ENCODE results near the gene GUCY2F.

The GUCY2F gene

DNA sequence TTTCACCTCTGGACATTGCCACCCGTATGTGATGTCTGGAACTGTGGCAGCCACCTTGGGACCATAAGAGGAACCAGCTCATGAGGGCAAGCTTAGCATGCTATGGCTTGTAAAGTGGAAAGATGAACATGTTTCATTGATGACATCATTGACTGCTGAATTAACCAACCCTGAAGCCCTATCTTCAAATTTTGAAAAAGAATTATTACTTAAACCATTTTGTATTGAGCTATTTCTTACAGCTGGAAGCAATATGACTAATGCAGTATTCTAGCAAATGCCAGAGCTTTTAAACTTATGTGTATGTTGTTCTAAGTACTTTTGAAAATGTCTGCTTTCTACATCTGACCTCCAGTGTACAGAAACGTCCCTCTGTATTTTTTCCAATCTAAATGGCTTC, 18.1 kb downstream of the GUCY2F start:
- Mint-ChIP-seq H3K27me3 (peaks cover 11 to 25% of the 10 kb centered on the region in 2 donors), H3K4me3 (no peak overlapping the region), H3K36me3 (ENCODE audit: insufficient read depth) (no peaks in the 10 kb centered on the region), H3K27ac (no peak overlapping the region), H3K9me3 (no peaks in the 10 kb centered on the region), H3K4me1 (ENCODE audit: low read depth in 2 of 2) (no peaks in the 10 kb centered on the region)
- no peak for ATAC-seq (replicated peaks)
- DNase-seq = no peak

DNA sequence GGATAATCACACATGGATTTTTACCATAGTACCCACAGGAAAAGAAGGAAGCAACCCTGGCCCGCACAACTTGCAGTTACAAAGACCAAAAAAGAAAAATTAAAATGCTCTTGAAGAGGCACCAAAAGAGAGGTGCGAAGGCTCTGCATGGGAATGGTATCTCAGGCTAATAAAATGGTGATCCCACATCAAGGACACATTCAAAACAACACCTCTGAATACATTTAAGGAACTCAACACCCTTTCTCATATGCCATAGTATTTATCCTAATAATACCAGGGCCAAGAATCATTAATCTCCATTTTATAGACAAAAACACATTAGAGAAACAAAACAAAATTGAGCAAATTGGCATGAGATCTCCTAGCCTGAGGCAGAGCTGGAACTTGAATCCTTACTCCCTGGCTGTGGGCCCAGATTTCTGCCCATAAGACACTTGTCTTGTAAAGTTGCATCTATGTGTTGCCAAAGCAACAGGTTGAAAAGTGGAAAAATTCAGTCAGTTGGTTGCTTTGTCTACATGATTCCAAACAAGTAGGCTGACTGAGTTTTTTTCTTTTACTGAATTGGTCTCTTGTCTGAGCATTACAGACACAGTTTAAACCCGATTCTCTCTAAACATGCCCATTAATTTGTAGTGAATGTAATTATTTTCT, 33.5 kb downstream of the GUCY2F start:
- H3K4me3 Mint-ChIP-seq = no peak overlapping the region
- ATAC-seq (replicated peaks) (no peak), DNase-seq (no peak)
- no peaks in the 10 kb centered on the region for H3K4me1 Mint-ChIP-seq (ENCODE audit: low read depth in 2 of 2)
- no peak overlapping the region for H3K27ac Mint-ChIP-seq
- H3K27me3 Mint-ChIP-seq = no peaks in the 10 kb centered on the region
- no peaks in the 10 kb centered on the region for H3K36me3 Mint-ChIP-seq (ENCODE audit: insufficient read depth)
- no peaks in the 10 kb centered on the region for H3K9me3 Mint-ChIP-seq

DNA sequence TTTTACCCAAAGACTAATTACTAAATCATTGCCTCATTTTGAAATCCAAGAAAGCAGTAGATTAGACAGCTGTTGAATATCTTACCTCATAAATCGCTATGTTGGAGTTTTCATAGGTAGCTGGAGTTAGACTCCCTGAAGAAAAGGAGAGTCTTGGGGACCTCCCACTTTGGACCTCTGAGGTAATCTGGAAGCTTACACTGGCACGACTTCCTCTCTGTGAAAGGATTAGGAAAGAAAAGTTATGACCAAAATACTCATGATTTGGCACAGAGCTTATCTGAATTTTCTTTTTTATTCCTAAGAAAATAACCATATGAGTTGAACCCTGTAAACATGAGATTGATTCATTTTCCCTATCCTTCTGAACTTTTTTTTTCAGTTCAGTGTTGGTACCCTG, 40.6 kb downstream of the GUCY2F start:
- Mint-ChIP-seq H3K4me1 (ENCODE audit: low read depth in 2 of 2) (no peaks in the 10 kb centered on the region), H3K27ac (no peak overlapping the region)
- no peak for ATAC-seq (replicated peaks)

DNA sequence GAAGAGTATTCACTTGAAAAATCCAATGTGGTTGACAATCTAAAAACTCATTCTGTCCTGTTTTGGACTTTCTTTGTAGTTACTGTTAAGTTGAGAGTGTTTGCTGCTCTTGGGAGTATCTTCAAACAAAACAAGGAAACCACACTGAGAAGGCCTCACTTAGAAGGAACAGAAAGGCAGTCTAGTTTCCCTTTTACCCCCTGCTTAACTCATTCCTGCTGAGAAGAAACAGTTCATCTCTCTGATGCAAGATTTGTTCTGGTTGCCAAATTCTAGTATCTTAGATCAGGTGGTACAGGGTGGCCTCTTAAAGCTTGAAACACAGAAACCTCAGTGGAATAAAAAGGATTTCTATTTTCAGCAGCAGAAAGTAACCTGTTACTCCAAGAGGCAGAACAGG, 41.4 kb downstream of the GUCY2F start:
- no peaks in the 10 kb centered on the region for H3K9me3 Mint-ChIP-seq
- ATAC-seq (replicated peaks) = no peak
- peaks cover 0 to 9% of the 10 kb centered on the region in 2 donors for H3K27me3 Mint-ChIP-seq
- no peaks in the 10 kb centered on the region for H3K4me1 Mint-ChIP-seq (ENCODE audit: low read depth in 2 of 2)
- no peak overlapping the region for H3K27ac Mint-ChIP-seq
- H3K36me3 Mint-ChIP-seq (ENCODE audit: insufficient read depth) = no peaks in the 10 kb centered on the region
- H3K4me3 Mint-ChIP-seq = no peak overlapping the region
- DNase-seq = no peak

More for the DNA sequence above, 40.6 kb downstream of the GUCY2F start:
- DNase-seq = no peak
- no peaks in the 10 kb centered on the region for H3K9me3 Mint-ChIP-seq
- H3K4me3 Mint-ChIP-seq = no peak overlapping the region
- peaks cover 0 to 9% of the 10 kb centered on the region in 2 donors for H3K27me3 Mint-ChIP-seq
- no peaks in the 10 kb centered on the region for H3K36me3 Mint-ChIP-seq (ENCODE audit: insufficient read depth)

DNA sequence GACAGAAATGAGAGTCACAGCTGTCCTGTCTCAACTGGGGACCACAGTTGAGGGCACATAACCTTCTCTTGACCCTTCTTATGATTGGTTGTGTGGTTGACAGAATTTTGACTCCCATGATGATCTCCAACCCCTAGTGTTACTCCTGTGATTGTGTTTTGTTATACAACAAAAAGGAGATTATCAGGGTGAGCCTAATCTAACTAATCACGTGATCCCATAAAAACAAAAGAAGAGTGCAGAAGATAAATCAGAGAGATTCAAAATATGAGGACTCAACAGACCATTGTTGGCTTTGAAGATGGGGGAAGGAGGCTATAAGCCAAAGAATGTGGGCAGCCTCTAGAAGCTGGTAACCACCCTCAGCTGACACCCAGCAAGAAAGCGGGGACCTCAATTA, 72.7 kb downstream of the GUCY2F start:
- H3K36me3 Mint-ChIP-seq (ENCODE audit: insufficient read depth) = no peaks in the 10 kb centered on the region
- ATAC-seq (replicated peaks) = no peak
- H3K27ac Mint-ChIP-seq = no peak overlapping the region

DNA sequence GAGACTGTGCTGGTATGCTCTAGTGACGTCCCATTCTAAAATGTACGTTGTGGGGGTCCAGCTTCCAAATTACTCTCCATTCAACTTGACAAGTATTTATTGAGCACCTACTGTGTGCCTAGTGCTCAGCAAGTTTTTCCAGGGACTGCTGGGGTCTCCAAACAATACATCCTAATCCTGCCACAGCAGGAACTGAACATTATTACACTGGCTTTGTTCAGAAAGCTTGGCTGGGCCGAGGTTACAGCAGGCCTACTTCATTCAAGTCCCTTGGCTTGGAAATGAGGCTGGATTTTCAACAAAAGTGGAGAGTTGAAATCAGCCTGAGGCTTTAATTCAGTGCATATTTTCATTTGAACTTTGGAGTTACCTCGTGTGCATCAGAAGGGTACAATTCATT, 78.0 kb downstream of the GUCY2F start:
- ATAC-seq (replicated peaks) (no peak), DNase-seq (no peak)
- no peaks in the 10 kb centered on the region for H3K36me3 Mint-ChIP-seq (ENCODE audit: insufficient read depth)
- H3K4me1 Mint-ChIP-seq (ENCODE audit: low read depth in 2 of 2) = no peaks in the 10 kb centered on the region
- no peaks in the 10 kb centered on the region for H3K9me3 Mint-ChIP-seq
- H3K27me3 Mint-ChIP-seq = peaks cover 16 to 17% of the 10 kb centered on the region in 2 donors
- no peak overlapping the region for H3K27ac Mint-ChIP-seq
- H3K4me3 Mint-ChIP-seq = no peak overlapping the region

More for the DNA sequence above, 72.7 kb downstream of the GUCY2F start:
- Mint-ChIP-seq H3K4me3 (no peak overlapping the region), H3K4me1 (ENCODE audit: low read depth in 2 of 2) (no peaks in the 10 kb centered on the region), H3K27me3 (peaks cover 0 to 12% of the 10 kb centered on the region in 2 donors), H3K9me3 (no peaks in the 10 kb centered on the region)
- no peak for DNase-seq

DNA sequence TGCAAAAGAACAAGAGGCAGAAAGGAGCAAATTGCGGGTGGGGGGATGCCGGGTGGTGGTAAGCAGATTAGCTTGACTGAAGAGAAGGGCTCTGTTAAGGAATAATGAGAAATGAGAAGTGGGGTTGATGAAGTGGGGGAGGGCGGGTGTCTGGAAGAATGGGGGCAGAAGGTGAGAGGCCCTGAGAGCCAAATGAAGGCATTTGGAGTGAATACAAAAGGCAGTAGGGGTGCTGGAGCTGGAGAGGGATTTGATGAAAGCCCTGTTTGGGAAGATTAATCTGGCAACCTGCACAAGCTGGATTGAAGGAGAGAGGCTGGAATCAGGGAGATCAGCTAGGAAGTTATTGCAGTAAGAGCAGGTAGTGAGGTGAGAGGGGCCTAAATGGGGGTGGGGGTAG, 82.1 kb downstream of the GUCY2F start:
- no peaks in the 10 kb centered on the region for H3K4me1 Mint-ChIP-seq (ENCODE audit: low read depth in 2 of 2)
- no peaks in the 10 kb centered on the region for H3K36me3 Mint-ChIP-seq (ENCODE audit: insufficient read depth)
- no peak overlapping the region for H3K27ac Mint-ChIP-seq
- H3K9me3 Mint-ChIP-seq = no peaks in the 10 kb centered on the region
- no peak overlapping the region for H3K4me3 Mint-ChIP-seq
- ATAC-seq (replicated peaks) = no peak
- DNase-seq = no peak
- peaks cover 12 to 25% of the 10 kb centered on the region in 2 donors for H3K27me3 Mint-ChIP-seq

DNA sequence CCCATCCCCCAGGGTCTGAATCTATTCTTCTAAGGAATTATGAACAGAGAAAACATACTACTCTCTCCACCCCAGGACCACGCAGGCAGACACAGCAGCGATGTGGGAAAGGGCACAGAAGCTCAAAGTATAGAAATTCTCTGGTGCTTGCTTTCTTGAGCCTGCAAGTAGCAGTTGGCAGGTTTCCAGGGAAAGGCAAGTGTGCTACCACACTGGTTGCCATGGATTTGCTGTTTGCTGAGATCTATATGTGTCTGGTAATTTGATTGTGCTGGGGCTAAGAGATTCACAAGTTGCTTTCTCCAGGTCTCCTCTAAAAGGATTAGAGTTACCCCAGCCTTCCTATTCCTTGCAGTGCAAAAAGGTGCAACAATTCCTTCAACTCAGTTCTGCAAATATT, 83.1 kb downstream of the GUCY2F start:
- no peaks in the 10 kb centered on the region for H3K36me3 Mint-ChIP-seq (ENCODE audit: insufficient read depth)
- H3K4me1 Mint-ChIP-seq (ENCODE audit: low read depth in 2 of 2) = no peaks in the 10 kb centered on the region
- ATAC-seq (replicated peaks) = no peak

DNA sequence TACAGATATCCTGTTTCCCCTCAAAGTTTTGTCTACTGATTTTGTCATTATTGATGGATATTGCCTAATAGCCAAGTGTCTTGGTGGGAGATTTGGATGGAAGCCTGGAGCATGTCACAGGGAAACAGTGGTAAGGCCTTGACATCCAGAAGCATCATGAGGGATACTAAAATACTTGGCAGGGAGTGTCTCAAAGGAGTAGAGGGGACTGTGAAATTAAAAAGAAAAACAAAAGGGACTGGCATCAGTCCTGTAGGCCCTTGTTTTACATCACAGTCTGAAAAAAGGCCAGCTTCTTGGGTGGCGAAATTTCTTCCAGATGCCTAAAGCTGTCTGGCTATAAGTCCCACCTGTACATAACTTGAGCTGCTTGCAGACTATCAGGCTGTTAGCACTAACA, 83.8 kb downstream of the GUCY2F start:
- ATAC-seq (replicated peaks) = no peak
- no peak overlapping the region for H3K4me3 Mint-ChIP-seq
- H3K27me3 Mint-ChIP-seq = peaks cover 12 to 25% of the 10 kb centered on the region in 2 donors

More for the DNA sequence above, 83.1 kb downstream of the GUCY2F start:
- no peak for DNase-seq
- no peak overlapping the region for H3K4me3 Mint-ChIP-seq
- H3K9me3 Mint-ChIP-seq = no peaks in the 10 kb centered on the region
- H3K27me3 Mint-ChIP-seq = peaks cover 12 to 25% of the 10 kb centered on the region in 2 donors
- H3K27ac Mint-ChIP-seq = no peak overlapping the region

DNA sequence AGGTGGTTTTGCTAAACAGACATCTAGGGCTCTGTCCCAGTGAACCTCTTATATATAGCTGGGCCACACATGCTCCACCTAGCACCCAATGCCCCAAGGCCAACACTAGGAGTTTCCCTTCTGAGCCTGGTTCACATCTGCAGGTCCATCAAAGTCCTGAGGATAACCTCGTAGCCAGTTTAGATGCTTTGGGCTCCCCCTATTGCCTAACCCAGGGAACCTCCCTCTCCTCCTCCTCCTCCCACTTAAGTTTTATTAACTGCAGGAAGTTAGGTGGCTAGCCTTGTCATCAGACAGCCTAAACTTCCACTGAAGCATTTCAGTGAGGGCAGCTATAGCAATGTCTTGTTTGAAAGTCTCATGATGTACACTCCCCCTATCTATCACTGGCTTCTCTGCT, 88.0 kb downstream of the GUCY2F start:
- Mint-ChIP-seq H3K9me3 (no peaks in the 10 kb centered on the region), H3K27ac (no peak overlapping the region), H3K4me1 (ENCODE audit: low read depth in 2 of 2) (no peaks in the 10 kb centered on the region), H3K27me3 (peaks cover 0 to 8% of the 10 kb centered on the region in 2 donors), H3K4me3 (no peak overlapping the region), H3K36me3 (ENCODE audit: insufficient read depth) (no peaks in the 10 kb centered on the region)
- DNase-seq (no peak), ATAC-seq (replicated peaks) (no peak)

More for the DNA sequence above, 83.8 kb downstream of the GUCY2F start:
- H3K9me3 Mint-ChIP-seq = no peaks in the 10 kb centered on the region
- H3K27ac Mint-ChIP-seq = no peak overlapping the region
- DNase-seq = no peak
- no peaks in the 10 kb centered on the region for H3K36me3 Mint-ChIP-seq (ENCODE audit: insufficient read depth)
- H3K4me1 Mint-ChIP-seq (ENCODE audit: low read depth in 2 of 2) = no peaks in the 10 kb centered on the region

DNA sequence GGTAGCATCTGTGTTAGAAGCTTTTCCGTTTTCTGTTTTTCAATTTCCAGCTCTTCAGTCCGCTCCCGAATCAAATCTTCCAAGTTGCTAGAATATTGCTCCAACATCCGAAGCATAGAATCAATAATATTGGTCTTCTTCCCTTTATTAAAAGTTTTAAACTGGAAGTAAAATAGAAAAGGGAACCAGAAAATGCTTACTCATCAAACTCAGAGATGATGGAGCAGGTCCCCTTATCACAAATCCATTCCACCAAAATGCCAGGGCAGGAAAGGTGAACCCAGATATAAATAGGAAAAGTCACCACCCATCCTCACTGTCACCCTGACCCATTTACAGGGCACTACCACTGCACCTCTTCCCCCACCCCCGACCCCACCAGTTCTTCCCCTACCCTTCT, 89.0 kb downstream of the GUCY2F start:
- Mint-ChIP-seq H3K4me3 (no peak overlapping the region), H3K9me3 (no peaks in the 10 kb centered on the region), H3K36me3 (ENCODE audit: insufficient read depth) (no peaks in the 10 kb centered on the region), H3K27ac (no peak overlapping the region), H3K27me3 (peaks cover 0 to 7% of the 10 kb centered on the region in 2 donors), H3K4me1 (ENCODE audit: low read depth in 2 of 2) (no peaks in the 10 kb centered on the region)
- no peak for DNase-seq
- no peak for ATAC-seq (replicated peaks)

DNA sequence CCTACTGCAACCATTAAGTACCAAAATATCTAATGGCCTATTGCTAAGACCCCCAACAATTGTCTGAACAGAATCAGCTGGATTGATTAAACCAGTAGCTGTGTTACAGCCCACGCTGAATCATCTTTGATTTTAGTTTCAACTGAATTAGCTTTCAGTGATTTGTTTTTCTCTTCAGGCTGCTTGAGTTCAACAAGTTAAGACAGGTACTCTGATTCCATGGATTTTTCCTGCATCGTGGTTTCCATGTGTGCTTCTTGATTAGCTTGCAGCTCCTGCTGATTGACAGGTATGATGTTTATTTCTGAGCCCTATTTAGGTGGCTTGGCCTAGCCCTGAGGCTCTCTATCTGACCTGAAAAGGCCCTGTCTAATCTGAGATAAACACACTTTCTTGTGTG, 91.3 kb downstream of the GUCY2F start:
- no peaks in the 10 kb centered on the region for H3K36me3 Mint-ChIP-seq (ENCODE audit: insufficient read depth)
- H3K27me3 Mint-ChIP-seq = no peaks in the 10 kb centered on the region
- no peak overlapping the region for H3K27ac Mint-ChIP-seq
- ATAC-seq (replicated peaks) (no peak), DNase-seq (no peak)
- no peaks in the 10 kb centered on the region for H3K4me1 Mint-ChIP-seq (ENCODE audit: low read depth in 2 of 2)
- no peaks in the 10 kb centered on the region for H3K9me3 Mint-ChIP-seq
- H3K4me3 Mint-ChIP-seq = no peak overlapping the region

DNA sequence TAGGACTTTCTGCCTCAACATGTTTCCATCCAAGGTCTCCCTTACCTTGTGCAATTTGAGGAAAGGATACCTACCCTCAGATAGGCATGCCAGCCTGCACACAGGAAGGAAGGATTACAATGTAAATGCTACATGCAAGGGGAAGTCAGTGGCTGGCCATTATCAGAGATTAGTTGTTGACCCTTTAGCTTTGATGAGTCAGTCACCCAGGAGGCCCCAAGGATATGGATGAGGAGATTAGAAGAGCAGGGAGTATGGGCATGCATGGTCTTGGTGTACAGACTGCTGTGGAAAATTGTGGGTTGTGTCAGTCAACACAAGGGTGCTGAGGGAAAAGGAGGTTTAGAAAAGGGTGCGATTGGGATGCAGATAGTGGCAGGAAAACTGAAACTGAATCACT, 92.0 kb downstream of the GUCY2F start:
- Mint-ChIP-seq H3K27ac (no peak overlapping the region), H3K4me1 (ENCODE audit: low read depth in 2 of 2) (no peaks in the 10 kb centered on the region), H3K36me3 (ENCODE audit: insufficient read depth) (no peaks in the 10 kb centered on the region), H3K27me3 (no peaks in the 10 kb centered on the region), H3K4me3 (no peak overlapping the region), H3K9me3 (no peaks in the 10 kb centered on the region)
- DNase-seq (no peak), ATAC-seq (replicated peaks) (no peak)

DNA sequence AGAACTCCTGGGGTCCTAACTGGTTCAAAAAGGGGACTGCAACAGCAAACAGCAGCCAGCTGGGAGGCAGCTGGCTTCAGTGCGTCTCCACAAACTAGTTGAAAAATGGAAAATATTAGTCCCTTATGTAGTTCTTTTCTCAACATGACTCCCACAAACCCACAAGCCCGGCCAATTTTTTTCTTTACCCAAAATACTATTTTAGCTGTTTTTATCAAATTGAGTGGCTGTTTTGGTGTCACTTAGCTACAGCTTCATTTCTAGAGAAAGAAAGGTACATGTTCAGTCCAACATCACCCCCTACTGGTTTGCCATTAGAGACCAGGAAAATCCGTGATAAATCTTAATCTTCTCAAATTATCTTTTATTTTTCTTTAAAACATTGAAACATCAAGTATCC, 97.2 kb downstream of the GUCY2F start:
- DNase-seq = no peak

DNA sequence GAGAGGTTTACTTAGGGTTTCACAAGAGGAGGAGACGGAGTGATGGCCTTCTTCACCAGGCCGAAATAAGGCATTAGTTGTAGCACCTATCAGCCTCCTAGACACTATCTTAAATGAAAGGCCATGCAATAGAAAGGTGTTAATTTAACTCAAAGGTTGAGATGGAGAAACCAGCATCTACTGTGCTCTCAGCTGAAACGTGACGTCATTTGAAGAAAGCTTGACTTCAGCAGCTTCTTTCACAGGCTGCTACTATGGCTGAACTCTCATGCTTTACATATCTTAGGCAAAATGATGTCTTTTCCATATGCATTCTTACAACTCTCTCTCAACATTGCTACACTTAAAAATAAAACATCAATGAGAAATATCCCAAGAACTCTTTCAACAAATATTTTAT, 99.6 kb downstream of the GUCY2F start:
- no peaks in the 10 kb centered on the region for H3K4me1 Mint-ChIP-seq (ENCODE audit: low read depth in 2 of 2)
- H3K9me3 Mint-ChIP-seq = no peaks in the 10 kb centered on the region
- no peaks in the 10 kb centered on the region for H3K36me3 Mint-ChIP-seq (ENCODE audit: insufficient read depth)

More for the DNA sequence above, 97.2 kb downstream of the GUCY2F start:
- no peak for ATAC-seq (replicated peaks)
- Mint-ChIP-seq H3K27me3 (no peaks in the 10 kb centered on the region), H3K4me1 (ENCODE audit: low read depth in 2 of 2) (no peaks in the 10 kb centered on the region), H3K27ac (no peak overlapping the region), H3K9me3 (no peaks in the 10 kb centered on the region), H3K4me3 (no peak overlapping the region), H3K36me3 (ENCODE audit: insufficient read depth) (no peaks in the 10 kb centered on the region)

More for the DNA sequence above, 99.6 kb downstream of the GUCY2F start:
- DNase-seq (no peak), ATAC-seq (replicated peaks) (no peak)
- no peak overlapping the region for H3K27ac Mint-ChIP-seq
- H3K4me3 Mint-ChIP-seq = no peak overlapping the region
- no peaks in the 10 kb centered on the region for H3K27me3 Mint-ChIP-seq
